ENCODE measurements around the gene RAB38. TPM values are rescaled to one million over a fixed set of nuclear protein-coding genes. Genes with fewer than 3 reads are reported as not detected.

Gene RAB38
- total and polyA plus RNA-seq, 7 donors: 0.20 to 0.63 (median 0.24) TPM; not detected in 1

- intact Hi-C loops (cut with DNase I): no loop called here
- peaks cover 6% of the 10 kb centered on the region for H3K9me3 ChIP-seq
- ATAC-seq: no peak
Observed at GRCh38 chr11:88105526-88105925, 69.7 kb downstream of the RAB38 start.

GRCh38 chr11:88104408-88104807, 70.8 kb downstream of the RAB38 start:
- H3K36me3 ChIP-seq (ENCODE audit: insufficient read depth in 1 of 2, low read depth in 1 of 2): no peaks in the 10 kb centered on the region
- ATAC-seq (no peak), DNase-seq (no peak)
- intact Hi-C loops (cut with DNase I): no loop called here
- H3K4me1 ChIP-seq: no peaks in the 10 kb centered on the region
- no peaks in the 10 kb centered on the region for H3K27me3 ChIP-seq (ENCODE audit: insufficient read depth in 3 of 3, low read length in 2 of 3)
- no peak overlapping the region for H3K4me3 ChIP-seq
- no peak for TF ChIP-seq CTCF (IDR thresholded peaks at IDR 0.05)
- H3K9me3 ChIP-seq: peaks cover 6% of the 10 kb centered on the region
- H3K27ac ChIP-seq: no peak overlapping the region

More at GRCh38 chr11:88105526-88105925, 69.7 kb downstream of the RAB38 start:
- no peak for TF ChIP-seq CTCF (IDR thresholded peaks at IDR 0.05)
- WGBS, 3 donors: 29 to 41% (median 38%) methylated on average over 1 of the region's 1 CpG
- H3K27ac ChIP-seq: no peak overlapping the region
- H3K27me3 ChIP-seq (ENCODE audit: insufficient read depth in 3 of 3, low read length in 2 of 3): no peaks in the 10 kb centered on the region
- no peak for DNase-seq
- H3K4me1 ChIP-seq: no peaks in the 10 kb centered on the region
- no peak overlapping the region for H3K4me3 ChIP-seq
- H3K36me3 ChIP-seq (ENCODE audit: insufficient read depth in 1 of 2, low read depth in 1 of 2): no peaks in the 10 kb centered on the region

- ATAC-seq: no peak
- no peak for TF ChIP-seq CTCF (IDR thresholded peaks at IDR 0.05)
- Histone ChIP-seq H3K27ac (no peak overlapping the region), H3K27me3 (ENCODE audit: insufficient read depth in 3 of 3, low read length in 2 of 3) (no peaks in the 10 kb centered on the region), H3K36me3 (ENCODE audit: insufficient read depth in 1 of 2, low read depth in 1 of 2) (no peaks in the 10 kb centered on the region), H3K4me1 (no peaks in the 10 kb centered on the region), H3K4me3 (no peak overlapping the region), H3K9me3 (peaks cover 6% of the 10 kb centered on the region)
- intact Hi-C loops (cut with DNase I): no loop called here
- 79 to 85% (median 82%) methylated on average over 9 of the region's 9 CpGs for WGBS, 3 donors
- no peak for DNase-seq
Observed at GRCh38 chr11:88103337-88104206, 71.7 kb downstream of the RAB38 start.

- no peak overlapping the region for H3K4me3 ChIP-seq
- ATAC-seq: no peak
- TF ChIP-seq CTCF (IDR thresholded peaks at IDR 0.05): no peak
- no peaks in the 10 kb centered on the region for H3K27me3 ChIP-seq (ENCODE audit: insufficient read depth in 3 of 3, low read length in 2 of 3)
- no peaks in the 10 kb centered on the region for H3K36me3 ChIP-seq (ENCODE audit: insufficient read depth in 1 of 2, low read depth in 1 of 2)
- intact Hi-C loops (cut with DNase I): no loop called here
- no peak overlapping the region for H3K27ac ChIP-seq
- 82 to 88% (median 87%) methylated on average over 3 of the region's 3 CpGs for WGBS, 3 donors
- H3K4me1 ChIP-seq: no peaks in the 10 kb centered on the region
- no peaks in the 10 kb centered on the region for H3K9me3 ChIP-seq
- no peak for DNase-seq
Observed at GRCh38 chr11:88102598-88102934, 72.7 kb downstream of the RAB38 start.
